NCI-H446 treated with DMSO at 0.1 percent for 48 hours (cell line): ENCODE results near the gene S100A7A.

Experiments used
- DNase-seq: peaks from one replicate; lab custom pipeline; 2025; lab: John Stamatoyannopoulos, UW

Gene S100A7A

GRCh38 chr1:153415850-153416570 lies at the start of gene S100A7A:
S100A7A (plus strand) TSS chr1:153416520; CDS start chr1:153418083, 1,563 bp downstream.
- DNase-seq, result no peak

GRCh38 chr1:153367090-153367489 lies 49.2 kb upstream of the S100A7A start:
- DNase-seq, result no peak

GRCh38 chr1:153368495-153368894 lies 47.8 kb upstream of the S100A7A start:
- no peak for DNase-seq

GRCh38 chr1:153370146-153370545 lies 46.2 kb upstream of the S100A7A start:
- no peak for DNase-seq

GRCh38 chr1:153371231-153371630 lies 45.1 kb upstream of the S100A7A start:
- no peak for DNase-seq

DNA sequence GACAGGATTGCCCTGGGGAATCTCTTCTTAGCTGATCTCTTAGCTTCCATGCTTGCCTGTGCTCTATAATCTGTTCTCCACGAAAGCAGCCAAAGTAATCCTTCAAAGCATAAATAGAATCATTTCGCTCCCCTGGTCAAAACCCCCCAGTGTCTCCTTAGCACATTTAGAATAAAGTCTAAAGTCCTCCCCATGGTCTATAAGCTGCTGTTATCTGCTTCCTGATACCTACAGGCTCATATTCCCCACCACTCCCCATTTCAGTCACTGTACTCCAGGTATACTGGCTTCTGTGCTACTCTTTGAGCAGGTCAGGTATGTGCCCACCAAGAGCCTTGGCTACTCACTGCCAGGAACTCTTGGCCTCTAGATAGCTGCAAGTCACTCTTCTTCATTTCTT lies 43.7 kb upstream of the S100A7A start:
- DNase-seq, result no peak

DNA sequence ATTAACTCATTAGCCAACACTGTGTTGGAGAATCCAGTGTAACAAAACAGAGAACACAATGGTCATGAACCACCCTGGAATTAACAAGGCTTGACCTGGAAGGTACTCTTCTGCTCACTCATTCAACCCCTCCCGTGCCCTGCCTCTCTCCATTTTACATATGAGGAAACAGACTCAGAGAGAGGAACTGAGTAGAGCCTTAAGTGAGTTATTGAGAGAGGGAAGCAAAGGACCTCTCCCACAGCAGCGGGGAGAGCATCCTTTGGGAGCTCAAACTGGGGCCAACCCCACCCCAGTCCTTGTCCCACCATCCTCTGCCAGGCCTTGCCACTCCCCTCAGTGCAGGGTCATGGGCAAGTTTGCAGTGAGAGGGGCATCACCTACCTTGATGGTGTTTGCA lies 42.2 kb upstream of the S100A7A start:
- DNase-seq, result no peak

GRCh38 chr1:153375511-153375910 lies 40.8 kb upstream of the S100A7A start, which contains the start of gene S100A12:
S100A12 (minus strand) TSS chr1:153375621; CDS start chr1:153374592, 1,029 bp downstream.
- DNase-seq, result no peak

DNA sequence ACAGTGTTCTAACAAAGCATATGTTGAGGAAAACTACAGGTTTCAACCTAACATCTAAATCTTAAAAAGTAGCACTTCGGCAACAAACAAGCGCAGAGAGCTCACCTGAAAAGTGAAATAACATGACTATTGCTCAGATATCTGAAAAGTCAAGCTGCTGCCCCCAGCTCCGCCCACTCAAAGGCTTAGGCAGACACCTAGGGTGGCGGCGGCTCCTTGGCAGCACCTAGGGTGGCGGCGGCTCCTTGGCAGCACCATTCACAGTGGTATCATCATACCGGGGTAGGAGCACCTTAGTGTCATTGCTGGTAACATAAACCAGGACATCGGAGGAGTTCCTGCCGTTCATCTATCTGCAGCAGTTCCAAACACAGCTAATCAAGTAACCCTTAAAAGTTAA lies 36.7 kb upstream of the S100A7A start:
- DNase-seq, result no peak

DNA sequence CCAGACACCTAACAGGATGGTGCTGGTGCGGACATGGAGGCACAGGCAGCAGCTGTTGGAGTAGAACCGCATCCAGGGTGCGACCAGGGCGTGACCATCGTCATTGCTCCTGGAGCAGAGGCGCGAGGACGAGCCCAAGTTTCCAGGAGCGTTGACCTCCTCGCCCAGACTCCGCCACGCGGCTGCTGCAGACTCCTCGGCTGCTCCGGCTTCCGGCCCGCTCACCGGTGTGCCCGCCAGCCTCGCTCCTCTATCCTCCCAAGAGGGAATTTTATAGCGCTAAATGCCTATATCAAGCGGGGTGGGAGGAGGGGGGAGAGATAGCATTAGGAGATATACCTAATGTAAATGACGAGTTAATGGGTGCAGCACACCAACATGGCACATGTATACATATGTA lies 35.6 kb upstream of the S100A7A start:
- DNase-seq, result no peak

DNA sequence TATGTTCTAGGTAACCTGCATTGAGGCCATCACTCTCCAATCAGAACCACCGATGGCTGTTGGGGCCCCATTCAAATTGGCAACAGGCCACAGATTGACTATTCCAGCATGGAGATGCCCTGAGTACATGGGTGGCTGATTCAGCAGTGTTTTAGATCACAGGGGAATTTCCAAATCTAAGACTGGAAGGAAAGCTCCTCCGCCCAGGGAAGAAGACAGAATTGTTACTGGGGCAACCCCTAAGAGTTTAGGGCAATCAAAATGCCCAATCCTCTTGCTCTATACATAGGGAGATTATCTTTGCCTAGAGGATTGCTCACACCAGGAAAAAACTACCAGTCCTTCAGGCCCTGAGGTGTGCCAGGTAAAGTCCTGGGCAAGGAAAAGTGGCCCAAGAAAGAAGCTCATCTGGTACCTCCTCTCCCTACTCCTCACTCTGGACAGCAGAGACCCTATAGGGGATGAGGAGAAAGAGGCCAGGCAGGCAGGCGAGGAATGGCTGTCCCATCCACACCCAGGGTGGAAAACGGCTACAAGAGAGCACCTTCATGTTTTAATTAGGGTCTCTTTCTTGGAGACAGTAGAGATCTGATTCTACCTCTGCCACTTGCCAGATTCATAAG lies 31.3 kb upstream of the S100A7A start:
- no peak for DNase-seq

DNA sequence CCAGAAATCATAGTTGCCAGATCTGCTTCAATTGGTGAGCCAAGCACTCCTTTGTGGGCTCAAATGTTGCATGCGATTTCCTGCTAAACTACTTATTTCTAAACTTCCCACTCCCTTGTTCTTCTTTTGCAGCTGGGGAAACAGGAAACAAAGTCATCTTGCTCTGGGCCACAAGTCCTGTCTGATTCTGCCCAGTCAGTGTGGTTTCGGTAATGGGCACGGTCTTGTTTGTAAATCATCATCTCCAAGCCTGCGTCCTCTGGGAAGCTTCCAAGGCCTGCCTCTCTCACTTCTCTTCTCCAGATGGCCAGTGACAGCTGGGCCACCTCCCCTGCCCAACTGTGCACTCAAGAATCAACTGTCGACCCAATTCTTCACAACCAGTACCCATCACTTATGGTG lies 29.8 kb upstream of the S100A7A start:
- DNase-seq, result no peak

DNA sequence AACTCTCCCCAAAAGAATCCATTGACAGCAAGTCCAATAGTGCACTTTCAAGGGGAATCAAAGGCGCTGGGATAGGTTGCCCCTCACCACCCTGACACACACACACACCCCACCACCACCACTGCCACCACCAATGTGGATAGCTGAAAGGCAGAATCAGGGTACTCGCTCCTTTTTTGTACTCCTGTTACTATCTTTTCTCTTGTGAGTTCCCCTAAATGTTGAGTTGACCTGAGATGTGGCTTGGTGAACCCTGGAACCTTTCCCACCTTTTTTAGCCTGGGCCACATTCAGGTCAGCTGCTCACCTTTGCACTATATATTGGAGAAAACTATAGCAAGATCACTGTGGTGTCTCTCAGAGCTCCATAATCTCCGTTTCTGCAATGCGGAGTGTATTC lies 29.3 kb upstream of the S100A7A start:
- no peak for DNase-seq

DNA sequence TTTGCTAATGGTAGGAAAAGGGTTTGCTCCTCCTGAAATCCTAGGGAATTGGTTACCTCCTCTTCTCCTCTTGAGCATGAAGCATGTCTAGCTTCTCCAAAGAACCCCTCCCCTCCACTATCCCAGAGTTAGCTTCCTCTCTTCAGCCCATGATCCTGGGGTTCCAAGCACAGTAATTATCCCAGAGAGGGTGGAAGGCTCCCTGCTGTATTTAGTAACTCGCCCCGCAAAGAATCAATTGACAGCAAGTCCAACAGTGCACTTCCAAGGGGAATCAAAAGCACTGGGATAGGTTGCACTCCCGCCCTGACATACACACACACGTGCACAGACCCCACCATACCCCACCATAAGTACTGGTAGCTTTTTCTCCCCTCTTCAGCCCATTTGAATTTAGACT lies 28.5 kb upstream of the S100A7A start:
- DNase-seq, result no peak

DNA sequence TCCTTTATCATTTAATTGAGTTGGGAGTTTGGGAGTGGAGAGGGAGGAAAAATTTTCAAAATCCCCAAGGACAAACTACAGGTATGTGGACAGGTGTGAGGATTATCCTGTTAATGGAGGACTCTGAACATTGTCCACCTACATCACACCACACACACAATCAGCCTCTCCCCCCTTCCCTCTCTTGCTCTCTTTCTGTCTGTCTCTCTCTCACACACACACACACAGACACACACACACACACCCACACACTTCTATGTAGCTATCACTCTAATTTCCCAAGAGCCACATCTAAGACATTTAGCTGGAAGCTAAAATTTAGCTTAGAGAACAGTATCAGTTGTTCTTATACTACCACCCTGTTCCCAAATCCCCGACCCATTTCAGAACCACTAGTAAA lies 26.9 kb upstream of the S100A7A start:
- DNase-seq, result no peak

- no peak for DNase-seq
Observed at GRCh38 chr1:153389973-153390879, 26.1 kb upstream of the S100A7A start.

GRCh38 chr1:153390938-153391710 lies 25.2 kb upstream of the S100A7A start, which contains the start of gene S100A8:
S100A8 (minus strand) TSS chr1:153391073; CDS start chr1:153390535, 538 bp downstream.
- no peak for DNase-seq

DNA sequence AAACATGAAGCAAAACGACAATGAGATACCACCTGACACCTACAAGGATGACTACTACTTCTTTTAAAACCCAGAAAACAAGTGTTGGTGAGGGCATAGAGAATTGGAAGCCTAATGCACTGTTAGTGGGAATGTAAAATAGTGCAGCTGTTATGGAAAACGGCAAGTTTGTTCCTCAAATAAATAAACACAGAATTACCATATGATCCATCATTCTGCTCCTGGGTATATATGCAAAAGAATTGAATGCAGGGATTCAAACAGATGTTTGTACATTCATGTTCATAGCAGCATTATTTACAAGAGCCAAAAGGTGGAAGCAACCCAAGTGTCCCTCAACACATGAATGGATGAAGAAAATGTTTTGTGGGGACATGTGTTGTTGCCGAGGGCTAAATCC lies 24.1 kb upstream of the S100A7A start:
- DNase-seq, result no peak

- DNase-seq, result no peak
Observed at GRCh38 chr1:153392822-153393221, 23.5 kb upstream of the S100A7A start.

DNA sequence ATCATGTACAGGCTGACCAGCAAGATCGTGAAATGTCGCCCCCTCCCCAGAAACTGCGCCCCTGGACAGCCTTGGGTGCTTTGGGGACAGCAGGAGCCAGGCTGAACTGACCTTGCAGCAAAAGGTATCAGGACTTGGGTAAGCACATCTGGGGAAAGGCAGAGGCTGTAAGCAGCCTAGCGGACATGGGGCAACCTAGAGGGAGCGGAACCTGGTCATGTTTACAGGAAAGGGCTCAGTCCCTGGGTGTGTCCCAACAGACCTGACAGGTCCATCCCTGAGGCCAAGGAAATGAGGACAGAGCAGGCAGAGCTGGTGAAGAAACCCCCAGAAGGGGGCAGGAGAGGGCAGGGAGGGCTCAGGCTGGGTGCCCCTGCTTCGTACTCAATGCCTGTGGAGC lies 22.4 kb upstream of the S100A7A start:
- no peak for DNase-seq

DNA sequence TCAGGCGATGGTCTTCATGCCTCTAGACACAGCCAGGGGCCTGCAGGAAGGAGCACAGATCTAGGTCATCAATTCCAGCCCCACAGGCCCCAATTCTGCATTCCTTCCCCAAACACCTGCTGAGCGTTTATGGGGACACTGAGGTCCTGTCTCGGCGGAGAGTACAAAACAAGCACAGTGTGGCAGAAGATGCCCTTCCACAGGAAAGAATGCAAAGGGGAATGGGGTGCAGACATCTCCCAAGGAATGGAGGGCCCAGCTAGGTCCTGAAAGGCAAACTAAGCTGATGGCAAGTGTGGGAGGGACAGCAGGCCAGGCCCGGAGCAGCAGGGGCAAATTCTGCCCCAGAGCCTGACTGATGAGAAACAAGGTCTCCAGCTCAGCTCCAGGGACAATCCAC lies 21.9 kb upstream of the S100A7A start:
- no peak for DNase-seq
